Effector memory CD4-positive, alpha-beta T cell (primary cell): ENCODE data around the gene NOS1AP.

ENCODE experiments used
- DNase-seq, 3 donors: peaks; one replicate each; pipeline ENCODE4 v3.0.0-alpha.2; 2020
- H3K27ac ChIP-seq: 2 replicates; pipeline ENCODE4 v1.7.0; 2013; ENCODE audit warnings: mild to moderate bottlenecking, low read length, moderate library complexity; ENCODE audit not compliant: insufficient read depth, poor library complexity, severe bottlenecking
- H3K27me3 ChIP-seq: replicated peaks from 2 replicates; pipeline ENCODE4 v1.7.0; 2013; ENCODE audit warnings: mild to moderate bottlenecking, low read length; ENCODE audit not compliant: insufficient read depth, control insufficient read depth, poor library complexity, severe bottlenecking
- H3K36me3 ChIP-seq: 2 replicates; pipeline ENCODE4 v1.7.0; 2013; ENCODE audit warnings: mild to moderate bottlenecking, low read length, moderate library complexity; ENCODE audit not compliant: control insufficient read depth, insufficient read depth
- H3K4me1 ChIP-seq: 2 replicates; pipeline ENCODE4 v1.7.0; 2013; ENCODE audit warnings: low read length, mild to moderate bottlenecking; ENCODE audit not compliant: control insufficient read depth, insufficient read depth, poor library complexity, severe bottlenecking
- H3K4me3 ChIP-seq: 2 replicates; pipeline ENCODE4 v1.7.0; 2013; ENCODE audit warnings: low read length, low read depth, mild to moderate bottlenecking; ENCODE audit not compliant: insufficient read depth, poor library complexity, severe bottlenecking
- H3K9me3 ChIP-seq: 2 replicates; pipeline ENCODE4 v1.7.0; 2013; ENCODE audit warnings: mild to moderate bottlenecking, low read length, moderate library complexity; ENCODE audit not compliant: control insufficient read depth

Gene NOS1AP

DNA sequence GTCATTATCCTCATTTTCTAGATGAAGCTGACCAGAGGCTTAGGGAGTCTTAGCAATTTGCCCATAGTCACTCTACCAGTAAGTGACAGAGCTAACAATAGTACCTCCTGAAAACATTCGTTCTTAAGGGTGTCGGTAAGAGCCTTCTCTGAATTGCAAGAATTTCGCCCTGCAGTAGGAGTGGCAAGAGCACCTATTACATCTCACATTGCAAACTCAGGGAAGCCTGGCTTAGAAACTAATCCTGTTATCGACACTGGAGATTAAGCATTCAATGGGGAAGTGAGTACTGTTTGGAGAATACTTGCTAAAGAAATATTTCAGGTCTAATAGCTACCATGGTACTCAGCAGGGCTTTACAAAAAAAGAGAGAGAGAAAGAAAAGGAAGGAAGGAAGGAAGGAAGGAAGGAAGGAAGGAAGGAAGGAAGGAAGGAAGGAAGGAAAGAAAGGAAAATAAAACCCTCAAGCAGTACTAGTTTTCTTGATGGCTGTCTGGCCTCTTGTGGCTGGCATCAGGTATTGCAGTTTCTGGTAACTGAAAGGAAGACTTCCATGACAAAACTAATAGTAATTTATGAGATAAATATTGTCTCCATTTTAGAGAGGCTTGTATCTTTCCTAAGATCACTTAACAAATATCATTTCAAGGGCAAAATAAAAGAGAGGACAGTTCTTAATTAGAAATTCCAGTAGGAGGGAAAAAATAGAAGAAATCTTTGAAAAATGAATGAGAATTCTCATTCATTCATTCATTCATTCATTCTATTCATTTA, 322.5 kb downstream of the NOS1AP start:
- Histone ChIP-seq H3K9me3 (no peaks in the 10 kb centered on the region), H3K27me3 (no peaks in the 10 kb centered on the region), H3K4me3 (no peak overlapping the region), H3K4me1 (no peaks in the 10 kb centered on the region), H3K36me3 (no peaks in the 10 kb centered on the region), H3K27ac (no peak overlapping the region)
- no peak for DNase-seq

DNA sequence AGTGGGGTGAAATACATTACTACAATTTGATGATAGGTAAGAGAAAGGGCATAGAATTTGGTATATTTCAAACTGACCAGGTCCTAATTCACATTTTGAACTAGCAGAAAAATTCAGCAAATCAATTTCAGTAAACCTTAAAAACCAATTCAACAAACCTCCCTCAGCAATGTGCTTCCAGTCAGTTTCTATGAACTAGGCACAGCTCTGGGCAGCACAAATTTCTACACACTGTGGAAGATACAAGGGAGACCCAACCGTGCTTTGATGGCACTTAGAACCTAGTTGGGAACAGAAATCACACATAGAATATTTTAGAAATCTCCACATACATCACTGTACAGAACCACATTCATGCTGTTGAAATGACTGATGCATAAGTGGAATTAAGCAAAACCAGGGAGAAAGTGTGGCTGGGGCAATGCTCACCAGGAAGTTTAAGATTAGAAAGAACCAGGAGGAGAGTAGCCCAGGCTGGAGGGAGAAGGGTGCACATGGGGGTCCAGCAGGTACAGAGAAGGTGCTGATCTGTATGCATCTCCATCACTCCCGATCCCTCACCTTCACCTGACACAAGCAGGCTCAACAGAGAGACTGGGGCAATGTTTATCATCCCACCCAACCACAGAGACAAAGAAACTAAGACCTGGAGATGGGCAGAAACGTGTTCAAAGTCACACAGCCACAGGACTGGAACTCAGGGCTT, 326.9 kb downstream of the NOS1AP start:
- peaks cover 3% of the 10 kb centered on the region for H3K27me3 ChIP-seq
- H3K36me3 ChIP-seq = no peaks in the 10 kb centered on the region
- H3K4me3 ChIP-seq = no peak overlapping the region
- no peaks in the 10 kb centered on the region for H3K9me3 ChIP-seq
- H3K27ac ChIP-seq = no peak overlapping the region
- H3K4me1 ChIP-seq = no peaks in the 10 kb centered on the region
- no peak for DNase-seq

DNA sequence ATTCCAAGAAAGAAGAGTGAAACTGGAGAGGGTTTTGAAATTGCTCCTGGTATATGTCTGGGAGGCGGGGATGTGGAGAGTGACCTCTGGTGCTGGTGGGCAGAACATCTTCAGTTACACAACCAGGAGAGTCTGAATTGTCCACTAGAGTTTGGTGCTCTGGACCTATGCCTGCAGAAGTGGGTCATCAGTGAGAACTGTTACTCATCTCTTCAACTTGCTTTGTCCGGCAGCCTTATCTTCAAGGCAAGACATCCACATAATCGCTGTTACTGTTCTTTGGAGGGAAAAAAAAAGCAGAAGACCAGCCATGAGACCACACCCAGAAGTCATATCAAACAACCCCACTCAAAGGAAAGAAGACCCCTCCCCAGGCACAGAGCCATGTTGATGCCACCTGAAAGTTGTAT, 327.6 kb downstream of the NOS1AP start:
- H3K9me3 ChIP-seq = no peaks in the 10 kb centered on the region
- no peaks in the 10 kb centered on the region for H3K4me1 ChIP-seq
- H3K27ac ChIP-seq = no peak overlapping the region
- peaks cover 3% of the 10 kb centered on the region for H3K27me3 ChIP-seq
- no peak for DNase-seq
- H3K36me3 ChIP-seq = no peaks in the 10 kb centered on the region
- H3K4me3 ChIP-seq = no peak overlapping the region

DNA sequence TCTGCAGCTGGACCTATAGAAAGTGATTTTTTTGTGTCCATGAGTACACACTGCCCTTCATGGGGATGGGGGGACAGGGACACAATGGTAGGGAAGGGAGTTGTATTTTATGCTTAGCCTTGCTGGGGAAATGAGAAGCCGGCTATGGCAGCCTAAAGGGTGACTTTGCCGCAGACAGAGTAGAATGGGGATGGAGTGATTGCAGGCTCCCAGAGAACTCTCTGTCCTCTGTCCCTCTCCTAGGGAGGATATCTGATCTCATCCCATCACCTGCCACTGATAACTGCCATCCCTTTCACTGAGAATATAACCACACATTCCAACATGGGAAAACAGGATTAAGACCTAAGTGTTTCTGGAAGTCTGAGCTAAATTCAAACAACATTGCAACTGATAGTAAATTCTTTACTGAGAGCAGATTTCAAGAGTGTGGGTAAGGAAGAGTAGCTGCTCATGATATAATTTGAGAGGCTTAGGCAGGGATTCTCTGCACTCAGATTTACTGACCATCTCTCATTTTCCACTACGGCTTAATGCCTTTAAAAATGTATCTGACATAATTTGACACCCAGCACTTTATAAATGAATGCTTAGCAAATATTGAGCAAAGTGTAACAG, 328.6 kb downstream of the NOS1AP start:
- Histone ChIP-seq H3K4me1 (no peaks in the 10 kb centered on the region), H3K27me3 (peaks cover 3% of the 10 kb centered on the region), H3K27ac (no peak overlapping the region), H3K9me3 (no peaks in the 10 kb centered on the region), H3K36me3 (no peaks in the 10 kb centered on the region), H3K4me3 (no peak overlapping the region)
- DNase-seq = no peak

DNA sequence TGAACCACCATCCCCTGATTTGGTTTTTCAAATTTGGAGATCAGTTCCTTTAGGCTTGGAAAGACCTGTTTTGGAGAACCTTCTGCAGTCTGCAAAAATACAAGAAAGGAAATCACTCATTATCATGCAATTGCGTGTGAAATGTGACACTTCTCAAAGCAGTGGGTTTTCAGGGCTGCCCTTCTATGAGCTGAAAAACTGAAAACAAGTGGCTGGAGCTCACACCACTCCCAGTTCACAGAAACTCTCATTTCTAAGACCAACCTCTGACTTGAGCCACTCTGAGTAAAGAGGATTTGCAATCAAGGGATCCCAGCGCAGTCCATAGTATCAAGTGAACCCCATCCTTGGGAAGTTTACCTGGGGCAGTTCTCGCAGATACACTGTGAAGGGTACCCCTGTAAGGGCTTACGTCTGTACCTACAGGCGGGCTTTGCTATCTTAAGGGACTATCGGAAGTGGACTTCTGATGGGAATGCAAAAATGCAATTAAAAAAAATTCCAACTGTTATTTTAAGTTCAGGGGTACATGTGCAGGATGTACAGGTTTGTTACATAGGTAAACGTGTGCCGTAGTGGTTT, 329.6 kb downstream of the NOS1AP start:
- DNase-seq = no peak
- H3K27ac ChIP-seq = no peak overlapping the region

DNA sequence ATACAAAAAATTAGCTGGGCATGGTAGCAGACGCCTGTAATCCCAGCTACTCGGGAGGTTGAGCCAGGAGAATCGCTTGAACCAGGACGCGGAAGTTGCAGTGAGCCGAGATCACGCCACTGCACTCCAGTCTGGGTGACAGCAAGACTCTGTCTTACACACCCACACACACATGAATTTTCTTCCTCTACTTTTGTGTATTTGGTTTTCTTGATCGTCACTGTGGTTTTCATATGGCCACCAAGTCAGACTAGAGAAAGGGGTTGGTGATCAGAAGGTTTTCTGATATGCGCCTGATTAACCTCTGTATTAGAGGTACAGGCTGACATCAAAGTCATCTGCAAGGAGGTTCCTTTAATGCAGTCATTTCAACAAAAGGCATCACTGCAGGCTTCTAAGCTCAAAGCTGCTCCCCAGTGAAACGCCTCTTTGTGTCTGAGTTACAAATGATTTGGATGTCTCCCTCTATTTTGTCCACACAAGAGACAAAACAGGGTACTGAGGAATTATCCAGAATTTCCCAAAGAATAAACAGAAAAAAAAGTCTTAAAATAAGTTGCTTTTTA, 331.4 kb downstream of the NOS1AP start:
- Histone ChIP-seq H3K27me3 (peaks cover 3% of the 10 kb centered on the region), H3K4me3 (no peak overlapping the region), H3K27ac (no peak overlapping the region), H3K36me3 (no peaks in the 10 kb centered on the region), H3K9me3 (no peaks in the 10 kb centered on the region), H3K4me1 (no peaks in the 10 kb centered on the region)
- no peak for DNase-seq

More for the DNA sequence above, 329.6 kb downstream of the NOS1AP start:
- Histone ChIP-seq H3K36me3 (no peaks in the 10 kb centered on the region), H3K9me3 (no peaks in the 10 kb centered on the region), H3K27me3 (peaks cover 3% of the 10 kb centered on the region), H3K4me3 (no peak overlapping the region), H3K4me1 (no peaks in the 10 kb centered on the region)

DNA sequence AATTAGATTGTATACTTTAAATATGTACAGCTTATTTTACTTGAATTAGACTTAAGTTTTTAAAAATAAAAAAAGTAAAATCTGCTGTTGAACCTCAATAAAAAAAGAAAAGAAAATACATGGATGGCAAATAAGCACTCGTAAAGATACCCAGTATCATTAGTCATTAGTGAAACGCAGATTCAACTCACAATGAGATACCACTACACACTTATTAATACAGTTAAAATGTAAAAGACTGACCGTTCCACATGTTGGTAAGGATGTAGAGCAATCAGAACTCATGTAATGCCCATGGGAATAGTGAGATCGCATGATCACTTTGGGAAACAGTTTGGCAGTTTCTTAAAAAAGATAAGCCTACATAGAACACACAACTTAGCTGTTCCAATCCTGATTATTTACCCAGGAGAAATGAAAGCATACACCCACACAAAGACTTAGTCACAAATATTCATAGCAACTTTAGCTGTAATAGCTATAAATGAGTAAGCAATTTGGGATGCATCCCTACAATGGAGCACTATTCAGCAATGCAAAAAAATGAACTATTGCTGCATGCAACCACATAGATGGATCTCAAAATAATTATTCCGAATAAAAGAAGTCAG, 335.2 kb downstream of the NOS1AP start:
- Histone ChIP-seq H3K27me3 (no peaks in the 10 kb centered on the region), H3K27ac (no peak overlapping the region), H3K36me3 (no peaks in the 10 kb centered on the region)

DNA sequence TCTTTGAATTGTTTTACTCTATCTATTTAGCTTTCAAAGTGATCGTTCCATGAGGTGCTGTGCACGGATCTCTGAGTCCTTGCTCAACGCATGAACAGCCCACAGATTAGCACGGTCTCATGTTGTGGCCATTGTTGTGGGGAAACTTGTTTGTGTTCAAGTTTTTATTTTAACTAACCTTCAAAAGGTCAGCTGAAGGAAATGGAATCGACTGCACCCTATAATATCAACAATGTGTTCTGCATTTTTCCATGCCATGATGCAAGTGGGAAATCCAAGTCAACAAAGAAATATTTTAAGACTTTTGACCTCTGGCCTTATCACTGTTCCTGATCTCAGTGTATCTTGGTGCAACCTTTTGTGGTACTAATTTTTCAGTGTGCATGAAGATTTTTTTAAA, 336.3 kb downstream of the NOS1AP start:
- no peak overlapping the region for H3K4me3 ChIP-seq
- DNase-seq = no peak
- no peaks in the 10 kb centered on the region for H3K27me3 ChIP-seq
- H3K9me3 ChIP-seq = no peaks in the 10 kb centered on the region
- no peak overlapping the region for H3K27ac ChIP-seq
- H3K4me1 ChIP-seq = no peaks in the 10 kb centered on the region
- H3K36me3 ChIP-seq = no peaks in the 10 kb centered on the region

More for the DNA sequence above, 335.2 kb downstream of the NOS1AP start:
- Histone ChIP-seq H3K9me3 (no peaks in the 10 kb centered on the region), H3K4me1 (no peaks in the 10 kb centered on the region), H3K4me3 (no peak overlapping the region)
- DNase-seq = no peak

DNA sequence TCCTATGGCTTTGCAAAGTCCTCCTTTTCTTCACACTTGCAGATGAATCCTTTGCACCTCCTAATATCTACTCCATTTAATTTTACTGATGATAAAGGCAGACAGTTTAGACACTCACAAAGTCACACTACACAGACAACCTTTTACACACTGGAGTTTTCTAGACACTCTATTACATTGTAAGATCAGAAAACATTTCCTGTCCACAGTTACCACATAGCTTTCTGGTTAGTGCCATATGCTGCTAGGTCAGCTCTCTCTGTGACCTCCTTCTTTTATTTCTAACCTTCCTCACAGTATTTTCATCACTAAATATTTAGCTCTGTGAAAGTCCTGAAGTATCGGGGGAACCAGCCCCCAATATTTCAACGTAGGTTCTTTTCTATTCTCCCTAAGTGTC, 337.3 kb downstream of the NOS1AP start:
- no peak overlapping the region for H3K27ac ChIP-seq
- peaks cover 2% of the 10 kb centered on the region for H3K27me3 ChIP-seq
- H3K4me3 ChIP-seq = no peak overlapping the region
- H3K36me3 ChIP-seq = no peaks in the 10 kb centered on the region
- DNase-seq = no peak
- no peaks in the 10 kb centered on the region for H3K9me3 ChIP-seq
- H3K4me1 ChIP-seq = no peaks in the 10 kb centered on the region
